ENCODE results near the gene IGF1. TPM values are rescaled to one million over a fixed set of nuclear protein-coding genes. Genes with fewer than 3 reads are reported as not detected.
A peak's percentile ranks its signal among the peaks of the same experiment; 100 is the strongest.

Gene IGF1
- total and polyA plus RNA-seq, 9 of the 15 experiments (the other 6 are each of a cell fraction or from before 2014, with no cell fraction given): 3.7 to 13.9 (median 4.5) TPM

GRCh38 chr12:102426599-102427542, 53.5 kb downstream of the IGF1 start:
- intact Hi-C loops (cut with micrococcal nuclease): loop anchor here (5.0 kb wide), 1 partner anchor 110 kb away; no protein-coding TSS in a partner anchor
- Histone ChIP-seq H3K9ac (ENCODE audit: insufficient read depth in 1 of 2, low read depth in 2 of 2, low read length in 2 of 2) (peak overlapping the region in 1 of 2 experiments; percentile 56; a peak in 1 of 4 replicates), H3K9me1 (ENCODE audit: control insufficient read depth, insufficient read depth, low read length) (no peaks in the 10 kb centered on the region), H3K27ac (ENCODE audit: extremely low read depth, low read depth, low read length) (peak overlapping the region; percentile 50; the same call in 2 of the 3 replicates), H3K9me3 (replicated peaks; ENCODE audit: control insufficient read depth, insufficient read depth, low read depth, low read length) (no peaks in the 10 kb centered on the region), H4K20me1 (replicated peaks; ENCODE audit: control insufficient read depth, insufficient read depth, low read length) (no peaks in the 10 kb centered on the region), H3K79me2 (ENCODE audit: control insufficient read depth, insufficient read depth, low read length) (0 out of 3 replicates have a peak, but pooled peaks cover 3% of the 10 kb centered on the region), H2AFZ (ENCODE audit: low read depth, low read length) (peak overlapping the region; percentile 40), H3K36me3 (ENCODE audit: control insufficient read depth, insufficient read depth, low read length) (no peaks in the 10 kb centered on the region), H3K4me2 (ENCODE audit: insufficient read depth, low read length) (no peak overlapping the region), H3K4me1 (replicated peaks in 1 of 2; ENCODE audit: control insufficient read depth in 2 of 2, insufficient read depth in 2 of 2, low read length in 2 of 2) (peaks cover 10 to 65% of the 10 kb centered on the region in 2 experiments), H3K27me3 (ENCODE audit: control insufficient read depth in 2 of 2, insufficient read depth in 2 of 2, low read length in 2 of 2) (no peaks in the 10 kb centered on the region), H3K4me3 (no peak overlapping the region)
- ChIA-PET CTCF (ENCODE audit: low intra/inter-chr PET ratio) (no interaction called here), POLR2A (no interaction called here)
- DNase-seq (ENCODE audit: extremely low read depth in 1 of 4, low spot score in 3 of 4) (no peak), FAIRE-seq (no peak), ATAC-seq (no peak)
- BruUV-seq (replicated peaks): no TSS peak
- in situ Hi-C loops (cut with MboI): no loop called here
- 51% methylated on average over 8 of the region's 8 CpGs for WGBS (ENCODE audit: insufficient coverage, low coverage, missing lambda C conversion rate)
- 0 out of 2 replicates have a peak, but pooled peaks have one; percentile 6 for TF ChIP-seq FOSL1 (tag; conservative IDR thresholded peaks at IDR 0.05)
- 0 out of 2 replicates have a peak, but pooled peaks have one; percentile 34 for TF ChIP-seq BRD4 (IDR thresholded peaks at IDR 0.05)
- peak; percentile 49 for TF ChIP-seq CEBPB (tag; IDR thresholded peaks at IDR 0.05)
- no peak for TF ChIP-seq PHB (CRISPR knock-in tag; IDR thresholded peaks at IDR 0.05)

Data from K562 (cell line).